ENCODE measurements around the gene VPREB3. TPM values are rescaled to one million over a fixed set of nuclear protein-coding genes. Genes with fewer than 3 reads are reported as not detected.

Gene VPREB3
- total and polyA plus RNA-seq, 2 of the 8 experiments (the other 6 are each of a cell fraction or from before 2014, with no cell fraction given), result 0.52 to 4.6 TPM

- no peak overlapping the region for H3K4me2 ChIP-seq (ENCODE audit: insufficient read depth in 1 of 2, low read depth in 2 of 2, low read length in 2 of 2)
- WGBS, 2 experiments (ENCODE audit: extremely low coverage in 1 of 2, insufficient coverage in 1 of 2, insufficient read length in 1 of 2, insufficient replicate concordance in 2 of 2, low coverage in 1 of 2, low lambda C conversion rate in 2 of 2, missing lambda C conversion rate in 1 of 2), result 92% methylated on average over 6 of the region's 6 CpGs; no CpG with 5 or more reads in 1 of the 2 experiments
- H4K20me1 ChIP-seq (replicated peaks in 1 of 2; ENCODE audit: control insufficient read depth in 1 of 2, insufficient read depth in 2 of 2, low read length in 2 of 2), result peaks cover 0 to 5% of the 10 kb centered on the region in 2 experiments
- no peak overlapping the region for H2BK120ac ChIP-seq (replicated peaks; ENCODE audit: low read depth, low read length)
- H3K56ac ChIP-seq (replicated peaks; ENCODE audit: insufficient read length, low read depth, low read length), result no peak overlapping the region
- H2BK15ac ChIP-seq (ENCODE audit: low read length), result no peak overlapping the region
- peaks cover 8% of the 10 kb centered on the region; the same call in 1 of the 2 replicates for H3K23me2 ChIP-seq (ENCODE audit: low read depth, low read length)
- no peak overlapping the region for H3K23ac ChIP-seq (ENCODE audit: insufficient read length)
- no peak overlapping the region for H2AFZ ChIP-seq (ENCODE audit: low read length)
- TF ChIP-seq KDM5A (IDR thresholded peaks at IDR 0.05; ENCODE audit: low read length) (no peak), JUN (IDR thresholded peaks at IDR 0.05; ENCODE audit: low read depth, low read length) (no peak), USF2 (IDR thresholded peaks at IDR 0.05; ENCODE audit: low read length) (no peak), YY1 (IDR thresholded peaks at IDR 0.05; ENCODE audit: low read depth, low read length) (no peak), KDM4A (IDR thresholded peaks at IDR 0.05; ENCODE audit: low read depth, low read length, severe bottlenecking) (no peak), TCF12 (IDR thresholded peaks at IDR 0.05; ENCODE audit: low read depth, low read length) (no peak), TAF1 (IDR thresholded peaks at IDR 0.05; ENCODE audit: low read depth, low read length) (no peak)
- H3K27me3 ChIP-seq (replicated peaks in 1 of 4; ENCODE audit: control insufficient read depth in 3 of 4, extremely low read depth in 1 of 4, insufficient read depth in 3 of 4, low read length in 3 of 4), result no peaks in the 10 kb centered on the region
- no peak overlapping the region for H4K91ac ChIP-seq (replicated peaks; ENCODE audit: insufficient read length, low read length)
- H3K4me1 ChIP-seq (replicated peaks in 1 of 4; ENCODE audit: control insufficient read depth in 3 of 4, insufficient read depth in 4 of 4, low read length in 3 of 4), result peaks cover 0 to 2% (median 0%) of the 10 kb centered on the region in 4 experiments; a peak in 2 of 7 replicates
- H3K79me2 ChIP-seq (ENCODE audit: control insufficient read depth in 1 of 2, insufficient read depth in 2 of 2, low read length in 2 of 2), result no peaks in the 10 kb centered on the region
- H2BK20ac ChIP-seq (ENCODE audit: low read length), result no peak overlapping the region
- no peak overlapping the region for H2BK12ac ChIP-seq (ENCODE audit: low read depth, low read length)
- FAIRE-seq, result no peak
- H2AK5ac ChIP-seq (ENCODE audit: low read depth, low read length), result no peak overlapping the region
- H4K5ac ChIP-seq (ENCODE audit: insufficient read length, low read depth, low read length), result no peak overlapping the region
- H3K27ac ChIP-seq (ENCODE audit: low read depth, low read length), result no peak overlapping the region
- ChIA-PET POLR2A (ENCODE audit: partially characterized antibody) (interaction anchor here (1.2 to 1.6 kb wide), 2 partner anchors 13 to 15 kb away, joined by 3 read pairs; no protein-coding TSS in a partner anchor), CTCF (ENCODE audit: partially characterized antibody) (interaction anchor here (0.7 to 1.2 kb wide), 2 partner anchors 24 to 29 kb away, joined by 3 to 4 read pairs; no protein-coding TSS in a partner anchor)
- H3K9ac ChIP-seq (replicated peaks in 1 of 4; ENCODE audit: extremely low read depth in 1 of 4, low read depth in 3 of 4, low read length in 3 of 4), result no peak overlapping the region
- H3K4ac ChIP-seq (replicated peaks; ENCODE audit: insufficient read length, low read depth, low read length), result no peak overlapping the region
- H3K9me3 ChIP-seq (ENCODE audit: insufficient read depth in 2 of 2, low read depth in 1 of 2, low read length in 1 of 2), result no peaks in the 10 kb centered on the region
- no peak overlapping the region for H3K14ac ChIP-seq (ENCODE audit: insufficient read length)
- no peak overlapping the region for H4K8ac ChIP-seq (ENCODE audit: extremely low read depth, insufficient read depth, low read length)
- H2BK5ac ChIP-seq (ENCODE audit: low read depth, low read length), result no peak overlapping the region
- H3K36me3 ChIP-seq (ENCODE audit: control insufficient read depth in 2 of 4, insufficient read depth in 4 of 4, low read length in 3 of 4), result peaks cover 0 to 9% (median 2%) of the 10 kb centered on the region in 4 experiments; a peak in 3 of 8 replicates
- no peak for DNase-seq (ENCODE audit: low read depth in 1 of 2, low spot score in 2 of 2)
- no peak overlapping the region for H3K4me3 ChIP-seq (ENCODE audit: extremely low read depth in 1 of 4, insufficient read depth in 2 of 4, low read depth in 3 of 4, low read length in 4 of 4)
- no peaks in the 10 kb centered on the region for H3K79me1 ChIP-seq (ENCODE audit: low read depth, low read length)
- no peak overlapping the region for H3K18ac ChIP-seq (ENCODE audit: extremely low read depth, low read length)
Observed at GRCh38 chr22:23745791-23746190, 8.4 kb downstream of the VPREB3 start.
